Upper lobe of left lung (tissue), 4 donors: ENCODE measurements around the gene DMTF1.

Source experiments
- CTCF ChIP-seq, 6 experiments: fragments of 450-650 bp in 4 of 6; fragments of 200-600 bp in 2 of 6; sonication (generic) in 2 of 6; IDR thresholded peaks; one replicate each; pipeline ENCODE4 v1.5.1; 2016 to 2019; ENCODE audit warnings: antibody characterized with exemption in 6 of 6
- EP300 ChIP-seq, 4 donors: sonication (generic); formaldehyde crosslinking; IDR thresholded peaks; one replicate each; pipeline ENCODE4 v1.5.1; 2017; ENCODE audit warnings: antibody characterized with exemption in 4 of 4, control low read depth in 2 of 4
- POLR2A ChIP-seq, 4 donors: fragments of 450-650 bp; IDR thresholded peaks; one replicate each; pipeline ENCODE4 v1.5.1; 2016 to 2017; ENCODE audit warnings: antibody characterized with exemption in 4 of 4, mild to moderate bottlenecking in 2 of 4
- POLR2AphosphoS5 ChIP-seq, 2 donors: sonication (generic); formaldehyde crosslinking; IDR thresholded peaks; one replicate each; pipeline ENCODE4 v1.5.1; 2017; ENCODE audit warnings: antibody characterized with exemption in 2 of 2

GRCh38 chr7:87231711-87232110 is 79.5 kb downstream of the DMTF1 start:
- TF ChIP-seq POLR2A (IDR thresholded peaks at IDR 0.05) = no peak
- no peak for TF ChIP-seq CTCF (IDR thresholded peaks at IDR 0.05)
- TF ChIP-seq EP300 (IDR thresholded peaks at IDR 0.05) = no peak
- no peak for TF ChIP-seq POLR2AphosphoS5 (IDR thresholded peaks at IDR 0.05)
